ENCODE data around the gene SLC33A1. TPM values are rescaled to one million over a fixed set of nuclear protein-coding genes. Genes with fewer than 3 reads are reported as not detected.
A peak's percentile ranks its signal among the peaks of the same experiment; 100 is the strongest.

SLC33A1 gene
- polyA plus RNA-seq, 1 donor from 2014 or later: 16.1 TPM

DNA sequence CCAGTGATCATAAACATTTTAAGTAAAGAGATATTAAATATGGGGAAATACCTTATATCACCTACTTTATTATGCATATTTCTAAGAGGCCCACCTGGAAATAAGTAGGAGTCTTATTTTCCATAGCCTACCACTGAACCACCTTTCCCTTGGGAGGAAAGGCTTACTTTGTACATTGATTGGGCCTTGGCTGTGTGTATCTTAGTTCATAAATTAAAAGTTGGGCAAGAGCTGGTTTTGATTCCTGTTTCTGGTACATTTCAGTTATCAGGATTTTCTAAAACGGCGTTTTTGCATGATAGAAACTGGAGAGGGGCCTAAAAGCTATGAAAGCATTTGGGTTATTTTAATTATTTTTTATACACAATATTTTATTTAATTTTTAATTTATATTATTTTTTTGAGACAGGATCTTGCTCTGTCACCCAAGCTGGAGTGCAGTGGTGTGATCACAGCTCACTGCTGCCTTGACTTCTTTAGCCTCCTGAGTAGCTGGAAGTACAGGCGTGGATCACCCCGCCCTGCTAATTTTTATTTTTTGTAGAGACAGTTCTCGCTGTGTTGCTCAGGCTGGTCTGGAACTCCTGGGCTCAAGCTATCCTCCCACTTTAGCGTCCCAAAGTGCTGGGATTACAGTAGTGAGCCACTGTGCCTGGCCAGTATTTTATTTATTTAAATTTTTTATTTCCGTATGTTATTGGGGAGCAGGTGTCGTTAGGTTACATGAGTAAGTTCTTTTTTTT lies 18.8 kb upstream of the SLC33A1 start:
- Histone ChIP-seq H3F3A (ENCODE audit: insufficient read depth, low read length, poor library complexity, severe bottlenecking) (peaks cover 4% of the 10 kb centered on the region), H4K20me1 (ENCODE audit: insufficient read depth) (no peaks in the 10 kb centered on the region), H2AFZ (ENCODE audit: low read depth, low read length) (no peak overlapping the region), H3K4me3 (ENCODE audit: low read length) (peak overlapping the region; percentile 98), H3K79me2 (replicated peaks; ENCODE audit: insufficient read depth, low read length) (peaks cover 69% of the 10 kb centered on the region), H3K9ac (ENCODE audit: low read length) (peak overlapping the region; percentile 98), H3K27me3 (ENCODE audit: insufficient read depth, low read depth, low read length) (no peaks in the 10 kb centered on the region), H3K9me2 (ENCODE audit: insufficient read depth, low read length) (no peaks in the 10 kb centered on the region), H3K9me3 (ENCODE audit: low read length) (no peaks in the 10 kb centered on the region), H3K36me3 (ENCODE audit: insufficient read depth, low read length) (no peaks in the 10 kb centered on the region), H3K27ac (ENCODE audit: low read length) (no peak overlapping the region), H3K4me2 (ENCODE audit: low read length) (peak overlapping the region; percentile 82)
- TF ChIP-seq, protein P1, sequence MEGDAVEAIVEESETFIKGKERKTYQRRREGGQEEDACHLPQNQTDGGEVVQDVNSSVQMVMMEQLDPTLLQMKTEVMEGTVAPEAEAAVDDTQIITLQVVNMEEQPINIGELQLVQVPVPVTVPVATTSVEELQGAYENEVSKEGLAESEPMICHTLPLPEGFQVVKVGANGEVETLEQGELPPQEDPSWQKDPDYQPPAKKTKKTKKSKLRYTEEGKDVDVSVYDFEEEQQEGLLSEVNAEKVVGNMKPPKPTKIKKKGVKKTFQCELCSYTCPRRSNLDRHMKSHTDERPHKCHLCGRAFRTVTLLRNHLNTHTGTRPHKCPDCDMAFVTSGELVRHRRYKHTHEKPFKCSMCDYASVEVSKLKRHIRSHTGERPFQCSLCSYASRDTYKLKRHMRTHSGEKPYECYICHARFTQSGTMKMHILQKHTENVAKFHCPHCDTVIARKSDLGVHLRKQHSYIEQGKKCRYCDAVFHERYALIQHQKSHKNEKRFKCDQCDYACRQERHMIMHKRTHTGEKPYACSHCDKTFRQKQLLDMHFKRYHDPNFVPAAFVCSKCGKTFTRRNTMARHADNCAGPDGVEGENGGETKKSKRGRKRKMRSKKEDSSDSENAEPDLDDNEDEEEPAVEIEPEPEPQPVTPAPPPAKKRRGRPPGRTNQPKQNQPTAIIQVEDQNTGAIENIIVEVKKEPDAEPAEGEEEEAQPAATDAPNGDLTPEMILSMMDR (IDR thresholded peaks at IDR 0.05; ENCODE audit: poor library complexity, severe bottlenecking): no peak
- TF ChIP-seq MXI1 (conservative IDR thresholded peaks at IDR 0.05; ENCODE audit: poor library complexity, severe bottlenecking) (no peak), RAD21 (conservative IDR thresholded peaks at IDR 0.05) (no peak), SMC3 (conservative IDR thresholded peaks at IDR 0.05; ENCODE audit: poor library complexity) (no peak), TAF1 (IDR thresholded peaks at IDR 0.05; ENCODE audit: low read depth) (no peak), POLR2AphosphoS5 (IDR thresholded peaks at IDR 0.05) (no peak), EP300 (conservative IDR thresholded peaks at IDR 0.05; ENCODE audit: poor library complexity, severe bottlenecking) (no peak), EZH2 (IDR thresholded peaks at IDR 0.05; ENCODE audit: borderline replicate concordance, insufficient read depth, low read length, poor library complexity, severe bottlenecking) (no peak)
- TF ChIP-seq, protein P2, sequence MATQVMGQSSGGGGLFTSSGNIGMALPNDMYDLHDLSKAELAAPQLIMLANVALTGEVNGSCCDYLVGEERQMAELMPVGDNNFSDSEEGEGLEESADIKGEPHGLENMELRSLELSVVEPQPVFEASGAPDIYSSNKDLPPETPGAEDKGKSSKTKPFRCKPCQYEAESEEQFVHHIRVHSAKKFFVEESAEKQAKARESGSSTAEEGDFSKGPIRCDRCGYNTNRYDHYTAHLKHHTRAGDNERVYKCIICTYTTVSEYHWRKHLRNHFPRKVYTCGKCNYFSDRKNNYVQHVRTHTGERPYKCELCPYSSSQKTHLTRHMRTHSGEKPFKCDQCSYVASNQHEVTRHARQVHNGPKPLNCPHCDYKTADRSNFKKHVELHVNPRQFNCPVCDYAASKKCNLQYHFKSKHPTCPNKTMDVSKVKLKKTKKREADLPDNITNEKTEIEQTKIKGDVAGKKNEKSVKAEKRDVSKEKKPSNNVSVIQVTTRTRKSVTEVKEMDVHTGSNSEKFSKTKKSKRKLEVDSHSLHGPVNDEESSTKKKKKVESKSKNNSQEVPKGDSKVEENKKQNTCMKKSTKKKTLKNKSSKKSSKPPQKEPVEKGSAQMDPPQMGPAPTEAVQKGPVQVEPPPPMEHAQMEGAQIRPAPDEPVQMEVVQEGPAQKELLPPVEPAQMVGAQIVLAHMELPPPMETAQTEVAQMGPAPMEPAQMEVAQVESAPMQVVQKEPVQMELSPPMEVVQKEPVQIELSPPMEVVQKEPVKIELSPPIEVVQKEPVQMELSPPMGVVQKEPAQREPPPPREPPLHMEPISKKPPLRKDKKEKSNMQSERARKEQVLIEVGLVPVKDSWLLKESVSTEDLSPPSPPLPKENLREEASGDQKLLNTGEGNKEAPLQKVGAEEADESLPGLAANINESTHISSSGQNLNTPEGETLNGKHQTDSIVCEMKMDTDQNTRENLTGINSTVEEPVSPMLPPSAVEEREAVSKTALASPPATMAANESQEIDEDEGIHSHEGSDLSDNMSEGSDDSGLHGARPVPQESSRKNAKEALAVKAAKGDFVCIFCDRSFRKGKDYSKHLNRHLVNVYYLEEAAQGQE (IDR thresholded peaks at IDR 0.05; ENCODE audit: borderline replicate concordance): no peak

DNA sequence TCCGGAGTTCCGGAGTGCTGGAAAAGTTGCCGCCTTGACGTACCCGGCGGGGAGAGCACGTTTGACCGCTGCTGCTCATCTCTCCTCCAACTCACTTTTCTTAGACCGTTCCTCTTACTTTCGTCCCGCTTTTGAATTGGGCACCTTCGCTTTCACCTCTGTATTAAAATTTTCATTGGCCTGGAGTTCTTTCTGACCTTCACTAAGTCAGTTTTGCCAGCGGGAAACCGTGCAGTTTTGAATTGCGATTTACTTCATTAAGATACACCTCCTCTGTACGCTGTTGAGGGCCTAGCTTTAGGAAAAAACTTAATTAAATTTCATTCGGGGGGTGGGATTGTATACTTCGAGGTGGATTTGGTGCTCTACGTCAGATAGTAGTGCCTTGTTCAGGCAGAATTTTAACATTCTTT lies 17.5 kb upstream of the SLC33A1 start:
- H2AFZ ChIP-seq (ENCODE audit: low read depth, low read length): no peak overlapping the region
- peak overlapping the region; percentile 98 for H3K9ac ChIP-seq (ENCODE audit: low read length)
- H3K27me3 ChIP-seq (ENCODE audit: insufficient read depth, low read depth, low read length): no peaks in the 10 kb centered on the region

More for the DNA sequence above, 17.5 kb upstream of the SLC33A1 start:
- peaks cover 4% of the 10 kb centered on the region for H3F3A ChIP-seq (ENCODE audit: insufficient read depth, low read length, poor library complexity, severe bottlenecking)
- peak overlapping the region; percentile 88 for H3K27ac ChIP-seq (ENCODE audit: low read length)
- no peaks in the 10 kb centered on the region for H3K36me3 ChIP-seq (ENCODE audit: insufficient read depth, low read length)
- peaks cover 56% of the 10 kb centered on the region for H3K79me2 ChIP-seq (replicated peaks; ENCODE audit: insufficient read depth, low read length)
- peak overlapping the region; percentile 82 for H3K4me2 ChIP-seq (ENCODE audit: low read length)
- no peak for TF ChIP-seq POLR2AphosphoS5 (IDR thresholded peaks at IDR 0.05)
- TF ChIP-seq, protein P1 (IDR thresholded peaks at IDR 0.05; ENCODE audit: poor library complexity, severe bottlenecking): no peak
- TF ChIP-seq EP300 (conservative IDR thresholded peaks at IDR 0.05; ENCODE audit: poor library complexity, severe bottlenecking): no peak
- TF ChIP-seq SMC3 (conservative IDR thresholded peaks at IDR 0.05; ENCODE audit: poor library complexity): no peak
- TF ChIP-seq EZH2 (IDR thresholded peaks at IDR 0.05; ENCODE audit: borderline replicate concordance, insufficient read depth, low read length, poor library complexity, severe bottlenecking): no peak
- TF ChIP-seq TAF1 (IDR thresholded peaks at IDR 0.05; ENCODE audit: low read depth): no peak
- no peak for TF ChIP-seq RAD21 (conservative IDR thresholded peaks at IDR 0.05)
- no peak for TF ChIP-seq MXI1 (conservative IDR thresholded peaks at IDR 0.05; ENCODE audit: poor library complexity, severe bottlenecking)
- TF ChIP-seq, protein P2 (IDR thresholded peaks at IDR 0.05; ENCODE audit: borderline replicate concordance): no peak
- no peaks in the 10 kb centered on the region for H4K20me1 ChIP-seq (ENCODE audit: insufficient read depth)
- no peaks in the 10 kb centered on the region for H3K9me3 ChIP-seq (ENCODE audit: low read length)
- peak overlapping the region; percentile 98 for H3K4me3 ChIP-seq (ENCODE audit: low read length)
- no peaks in the 10 kb centered on the region for H3K9me2 ChIP-seq (ENCODE audit: insufficient read depth, low read length)

Data from neural cell (in vitro differentiated cells).